HG02840 (cell line): ENCODE measurements around the gene HOXC10.

Source experiments
- ATAC-seq: cut with Tn5 transposase; IDR thresholded peaks from one replicate; pipeline ENCODE4 v1.9.1; 2021; ENCODE audit warnings: mild to moderate bottlenecking, moderate library complexity, moderate number of reproducible peaks; ENCODE audit not compliant: unreplicated experiment, low FRiP score

HOXC10 gene

DNA sequence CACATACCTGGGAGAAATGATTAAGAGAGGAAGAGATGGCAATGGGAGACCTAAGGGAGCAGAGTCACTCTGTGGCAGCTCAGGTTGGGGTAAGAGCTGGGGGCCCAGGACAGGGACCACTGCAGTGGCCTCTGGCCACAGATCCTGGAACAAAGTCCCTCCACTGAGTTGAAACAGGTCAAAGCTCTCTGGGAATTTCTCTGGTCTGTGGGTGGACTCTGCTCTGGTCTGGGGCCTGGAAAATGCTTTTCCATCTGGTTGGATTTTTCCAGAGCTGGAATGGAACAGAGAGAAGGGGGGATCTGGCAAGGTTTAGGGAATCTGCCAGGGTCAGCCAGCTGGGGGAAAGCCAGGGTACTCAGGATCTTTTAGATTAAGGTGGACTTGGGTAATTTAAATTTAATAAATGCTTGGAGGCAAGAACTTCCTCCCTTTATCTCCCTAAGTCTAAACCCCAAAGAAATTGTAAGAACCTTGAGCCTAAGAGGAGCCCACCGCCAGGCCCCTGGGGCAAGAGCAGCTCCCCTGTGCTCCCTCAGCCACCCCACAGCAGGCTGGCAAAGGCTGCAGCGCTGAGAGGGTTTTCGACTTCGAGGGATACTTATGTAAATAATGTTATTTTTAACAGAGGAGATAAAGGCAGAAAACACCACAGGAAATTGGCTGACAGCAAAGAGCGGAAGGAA, 3.7 kb downstream of the HOXC10 start:
- ATAC-seq, result no peak

- no peak for ATAC-seq
Observed at GRCh38 chr12:53989227-53990113, 4.5 kb downstream of the HOXC10 start.

GRCh38 chr12:53990311-53991076, 5.5 kb downstream of the HOXC10 start:
- no peak for ATAC-seq

GRCh38 chr12:53991077-53991460, 6.1 kb downstream of the HOXC10 start:
- ATAC-seq, result no peak

DNA sequence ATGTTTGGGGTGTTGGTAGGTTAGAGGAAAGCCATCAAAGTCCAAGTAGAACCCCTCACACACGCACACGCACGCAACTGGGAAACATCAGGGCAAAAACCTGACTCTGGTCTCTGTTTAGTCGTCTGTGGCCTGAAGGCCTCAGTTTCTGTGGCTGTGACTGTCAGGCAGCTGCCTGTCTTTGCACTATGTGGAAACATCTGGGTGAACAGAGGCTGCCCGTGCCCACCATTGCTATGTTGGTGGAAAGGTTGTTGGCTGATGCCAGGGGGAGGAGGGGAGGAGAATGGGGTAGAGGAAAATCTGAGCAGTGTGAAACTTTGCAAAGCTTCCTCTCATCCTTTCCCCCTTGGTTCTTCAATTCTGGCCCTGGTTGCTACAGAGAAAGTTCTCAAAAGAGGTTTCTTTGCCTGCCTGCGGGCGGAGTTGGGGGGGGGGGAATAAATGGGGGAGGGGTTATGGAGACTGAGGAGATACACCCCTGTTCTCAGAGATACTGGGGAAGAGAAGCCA, 7.5 kb downstream of the HOXC10 start:
- no peak for ATAC-seq

DNA sequence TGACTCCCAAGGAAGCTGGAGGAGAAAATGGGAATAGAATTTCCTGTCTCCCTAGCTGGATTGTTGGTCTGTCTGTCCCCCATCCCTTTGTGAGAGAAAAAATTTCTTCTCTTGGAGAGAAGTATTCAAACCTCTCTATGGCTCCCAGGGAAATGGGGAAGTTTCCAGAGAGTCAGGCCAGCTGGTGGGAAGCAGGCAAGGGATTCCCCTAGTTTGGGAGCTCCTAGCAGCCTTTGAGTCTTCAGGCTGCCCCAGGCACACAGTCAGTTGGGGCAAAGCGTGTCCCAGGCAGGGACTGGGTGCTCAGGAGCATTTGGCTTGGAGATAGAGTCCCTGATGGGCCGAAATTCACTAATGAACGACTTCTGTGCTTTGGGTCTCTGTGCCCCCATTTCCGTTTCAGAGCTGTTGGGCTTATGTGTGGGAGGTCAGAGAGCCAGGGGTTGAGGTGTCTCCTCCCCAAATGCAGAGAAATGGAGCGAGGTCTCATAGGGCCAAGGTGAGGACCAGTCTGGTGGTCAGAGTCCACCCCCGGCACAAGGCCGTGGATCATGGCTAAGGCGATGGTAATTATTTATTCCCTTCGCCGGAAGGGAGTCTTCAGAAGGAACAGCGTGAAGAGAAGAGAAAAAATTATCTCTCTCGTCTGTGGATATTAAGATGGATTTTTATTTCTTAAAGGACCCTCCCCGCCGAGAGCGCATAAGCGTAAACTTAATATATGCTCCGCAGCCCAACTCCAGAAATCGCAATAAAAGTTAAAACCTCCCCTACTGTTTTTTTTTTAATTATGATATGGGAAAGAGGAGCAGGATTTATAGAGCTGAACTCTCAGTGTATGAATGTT, 8.4 kb downstream of the HOXC10 start:
- ATAC-seq, result no peak

- no peak for ATAC-seq
Observed at GRCh38 chr12:53994009-53994263, 9.0 kb downstream of the HOXC10 start.

DNA sequence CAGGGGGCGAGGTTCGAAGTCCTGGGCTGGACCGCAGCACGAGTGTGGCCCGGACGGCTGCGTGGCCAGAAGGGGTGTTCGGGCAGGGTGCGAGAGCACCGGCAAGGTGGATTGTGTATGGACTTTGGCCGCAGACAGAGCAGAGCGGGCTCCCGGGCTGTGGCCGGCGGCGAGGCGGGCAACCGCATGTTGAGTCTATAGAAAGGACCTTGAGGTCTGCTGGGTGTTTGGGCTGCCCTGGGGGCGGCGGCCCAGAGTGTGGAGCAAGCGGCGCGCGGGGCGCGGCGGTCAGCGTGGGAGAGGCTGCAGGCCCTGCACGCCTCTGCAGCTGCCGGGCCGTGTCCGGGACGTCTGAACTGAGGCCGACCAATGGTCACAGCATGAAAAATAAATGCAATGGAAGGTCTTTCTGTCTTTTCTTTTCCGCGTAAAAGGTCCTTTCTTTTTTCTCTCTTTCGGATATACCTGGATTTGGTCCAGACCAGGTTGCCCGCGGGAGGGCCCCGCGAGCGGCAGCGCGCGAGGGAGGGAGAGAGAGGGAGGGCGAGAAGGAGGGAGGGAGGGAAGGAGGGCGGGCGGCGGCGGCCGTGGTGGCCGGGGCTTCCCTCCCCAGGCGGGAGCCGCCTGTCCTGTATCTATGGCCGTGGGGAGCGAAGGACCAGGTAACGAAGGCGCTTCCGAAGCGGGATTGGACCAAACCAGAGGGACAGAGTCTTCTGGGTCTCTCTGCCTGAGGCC, 9.5 kb downstream of the HOXC10 start:
- no peak for ATAC-seq

DNA sequence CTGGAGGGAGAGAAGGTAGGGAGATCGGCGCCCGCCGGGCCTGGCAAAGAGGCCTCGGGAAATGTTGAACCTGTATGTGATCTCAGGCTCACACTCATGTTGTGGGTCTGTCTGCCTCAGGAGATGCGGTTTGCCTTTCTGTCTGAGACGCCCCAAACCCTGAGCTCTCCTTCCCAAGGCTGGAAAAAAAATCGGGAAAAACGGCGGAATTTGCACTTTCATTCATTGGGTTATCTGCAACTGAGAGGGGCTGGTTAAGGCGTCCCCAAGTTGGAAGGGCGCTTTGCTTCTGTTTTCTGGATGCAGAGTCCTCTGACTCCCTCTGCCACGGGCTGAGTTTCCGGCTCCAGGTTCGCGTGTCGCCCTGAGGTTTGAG, 10.0 kb downstream of the HOXC10 start:
- ATAC-seq, result no peak

DNA sequence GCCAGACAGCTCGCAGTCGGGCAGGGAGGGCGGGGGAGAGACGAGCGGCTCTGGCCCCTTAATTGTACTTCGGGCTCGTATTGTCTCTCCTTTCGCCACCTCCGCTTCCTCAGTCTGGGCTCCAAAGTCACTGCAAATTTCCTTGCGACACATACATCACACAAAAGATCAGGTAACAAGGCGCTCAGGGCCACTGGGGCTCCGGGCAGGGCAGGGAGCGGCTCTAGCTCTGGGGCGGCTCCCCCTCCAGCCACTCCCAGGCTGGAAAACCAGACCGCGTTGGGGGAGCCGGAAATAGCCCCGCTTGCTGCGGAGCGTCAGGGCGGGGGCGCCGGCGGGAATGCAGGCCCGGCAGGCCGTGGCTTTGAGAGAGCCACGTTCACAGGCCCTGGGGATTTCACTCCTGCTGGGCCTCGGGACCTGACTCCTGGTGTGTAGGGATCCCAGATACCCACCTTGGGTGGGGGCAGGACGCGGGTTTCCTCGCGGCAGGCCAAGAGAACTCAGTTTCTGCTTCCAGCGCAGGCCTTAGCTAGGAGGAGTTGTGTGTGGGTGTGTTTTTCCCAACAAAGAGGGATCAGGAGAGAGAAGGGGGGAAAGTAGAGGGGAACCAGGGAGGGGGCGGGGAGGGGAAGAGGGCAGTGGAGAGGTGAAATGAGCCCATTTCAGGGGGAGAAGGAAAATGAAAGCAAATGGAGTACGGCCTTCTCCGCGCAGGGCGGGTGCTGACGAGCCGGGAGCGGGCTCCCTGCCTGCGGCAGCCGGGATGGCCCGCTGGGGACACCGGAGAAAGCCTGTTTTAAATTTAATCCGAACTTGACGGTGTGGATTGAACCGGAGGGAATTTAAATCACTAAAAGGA, 10.7 kb downstream of the HOXC10 start:
- no peak for ATAC-seq

DNA sequence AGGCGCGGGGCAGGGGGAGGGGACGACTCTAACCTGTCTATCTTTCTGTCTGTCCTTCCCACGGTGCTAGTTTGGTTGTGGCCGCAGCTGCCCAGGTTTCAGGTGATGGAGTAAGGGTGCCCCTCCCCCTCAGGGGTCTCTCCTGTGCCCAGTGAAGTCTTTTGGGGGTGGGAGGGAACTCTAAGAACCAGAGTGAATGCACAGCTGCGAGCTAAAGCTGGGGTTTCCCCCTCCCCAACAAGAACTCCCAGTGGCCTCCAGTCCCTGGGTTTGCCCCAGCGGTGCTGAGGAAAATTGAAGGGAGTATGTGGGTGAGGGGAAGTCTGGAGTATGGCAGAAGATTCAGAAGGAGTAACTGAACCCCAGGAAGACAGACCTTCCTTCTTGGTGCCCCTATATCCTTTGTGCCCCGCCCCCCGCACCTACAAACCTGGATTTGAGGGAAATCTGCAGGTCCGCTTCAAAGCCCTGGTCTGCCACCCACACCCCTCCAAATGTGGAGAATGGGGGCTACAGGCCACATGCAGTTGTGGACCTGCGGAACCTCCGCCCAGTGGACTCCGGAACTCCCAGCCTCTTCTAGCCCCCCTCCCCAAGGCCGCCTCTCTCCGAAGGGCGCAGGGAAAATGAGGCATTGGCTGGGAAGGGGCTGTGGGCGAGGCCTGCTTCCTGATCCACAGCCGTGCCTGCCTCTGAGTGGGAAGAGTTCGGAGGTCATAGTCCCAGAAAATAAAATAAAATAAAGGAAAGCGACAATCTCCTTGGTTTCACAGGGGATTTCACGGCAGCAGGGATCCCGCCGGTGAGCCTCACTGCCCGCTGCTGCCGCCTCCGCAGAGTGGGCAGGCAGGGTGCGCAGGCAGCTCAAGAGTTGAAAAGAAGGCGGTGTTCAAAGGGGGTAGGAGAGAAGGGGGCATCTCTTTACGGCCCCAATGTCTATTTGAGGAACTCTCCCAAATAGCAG, 11.6 kb downstream of the HOXC10 start:
- no peak for ATAC-seq

GRCh38 chr12:53997204-53998109, 12.5 kb downstream of the HOXC10 start:
- ATAC-seq, result no peak

DNA sequence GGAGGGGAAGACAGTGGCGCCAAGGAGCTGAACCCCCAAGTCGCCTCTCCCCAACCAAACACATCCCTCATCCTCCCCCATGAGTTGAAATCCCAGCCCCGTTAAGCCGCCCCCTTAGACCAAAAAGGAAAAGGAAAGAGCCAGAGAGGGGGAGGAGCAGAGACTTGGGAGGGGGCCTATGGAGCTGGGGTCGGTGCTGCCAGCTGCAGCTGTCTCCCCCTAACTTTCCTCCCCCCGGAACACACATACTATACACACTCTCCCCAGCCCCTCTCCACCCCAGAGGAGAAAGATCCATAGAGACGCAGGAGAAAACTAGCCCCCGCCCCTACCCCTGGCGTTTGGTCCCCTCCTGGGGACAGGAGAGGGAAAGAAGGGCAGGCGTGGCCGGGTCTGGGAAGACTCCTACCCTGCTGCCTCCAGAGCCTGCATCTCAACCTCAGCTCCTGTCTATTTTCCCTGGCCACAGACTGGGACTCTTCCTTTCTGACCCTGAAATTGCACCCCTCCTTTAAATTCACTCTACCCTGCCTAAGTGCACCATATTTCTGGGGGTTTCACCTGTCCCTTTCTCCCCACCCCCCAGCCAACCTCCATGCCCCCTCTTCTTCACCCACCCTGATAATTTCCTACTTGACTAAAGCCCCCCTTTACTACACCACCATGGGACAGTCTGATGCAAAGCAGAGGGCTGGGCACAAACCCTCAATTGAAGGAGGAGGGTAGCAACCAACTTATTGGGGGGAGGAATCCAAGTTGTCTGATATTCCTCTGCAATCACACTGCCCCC, 13.4 kb downstream of the HOXC10 start:
- ATAC-seq, result no peak

- ATAC-seq, result no peak
Observed at GRCh38 chr12:53998900-53999236, 13.9 kb downstream of the HOXC10 start.

- no peak for ATAC-seq
Observed at GRCh38 chr12:53999559-54000115, 14.7 kb downstream of the HOXC10 start.
